T-helper 2 cell treated with Interferon-gamma antibody and Interleukin-4, amounts not matched to agents 100 ng/mL and 5 ng/mL, for 36 hours (primary cell): ENCODE measurements around the gene RASL11B. TPM values are rescaled to one million over a fixed set of nuclear protein-coding genes. Genes with fewer than 3 reads are reported as not detected.
"Not testable (repeated sequence)": the region's sequence is repeated elsewhere in the genome, so short reads cannot be mapped to it uniquely, and the experiment has no call there.

ENCODE experiments used
- intact Hi-C: fragments of 100-400 bp; cut with micrococcal nuclease; formaldehyde crosslinking; loops from one replicate; pipeline ENCODE4 v1.15.1; 2023
- total RNA-seq: library from RNA; stranded (reverse); gene quantifications from 2 replicates; pipeline ENCODE4 v1.2.3, GENCODE V29; 2022

The RASL11B gene
- total RNA-seq, result 0.16 and 0.27 TPM in 2 replicates

DNA sequence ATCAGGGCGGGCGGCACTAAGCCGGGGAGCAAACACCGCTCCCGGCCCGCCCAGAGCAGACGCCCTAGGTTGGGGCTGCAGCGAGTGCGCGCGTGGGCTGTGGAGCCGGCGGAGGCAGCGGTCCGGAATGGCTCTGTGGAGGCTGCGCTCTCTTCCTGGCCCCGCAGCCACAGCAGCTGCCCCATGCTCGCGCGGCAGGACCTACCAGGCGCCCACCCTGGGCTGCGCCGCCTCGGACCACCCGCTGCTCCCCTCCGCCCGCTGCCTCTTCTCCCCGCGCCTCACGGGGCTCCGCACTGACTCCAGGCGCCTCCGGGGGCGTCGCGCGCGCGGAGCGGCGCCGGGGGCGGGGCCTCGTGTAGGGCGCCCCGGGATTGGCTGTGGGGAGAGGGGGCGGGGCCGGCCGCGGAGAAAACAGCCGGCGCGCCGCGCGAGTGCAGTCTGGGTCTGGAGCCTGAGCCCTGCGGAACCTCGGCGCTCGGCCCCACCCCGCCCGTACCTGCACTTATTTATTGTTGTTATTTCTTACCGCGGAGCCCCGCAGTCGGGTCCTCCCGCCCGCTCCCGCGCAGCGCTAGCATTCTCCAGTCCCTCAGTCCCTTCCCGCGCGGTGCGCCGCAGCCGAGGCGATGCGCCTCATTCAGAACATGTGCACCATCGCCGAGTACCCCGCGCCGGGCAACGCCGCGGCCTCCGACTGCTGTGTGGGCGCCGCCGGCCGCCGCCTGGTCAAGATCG is at the start of gene RASL11B:
Gene RASL11B (plus strand): TSS at position 439 of the 738 bp plus-strand sequence. CDS start 191 bp downstream, at position 630.
- intact Hi-C loops, result loop anchor here (1.0 to 5.0 kb wide), 4 partner anchors 150 to 1020 kb away; partner anchors contain the start of genes DCUN1D4 and SGCB

DNA sequence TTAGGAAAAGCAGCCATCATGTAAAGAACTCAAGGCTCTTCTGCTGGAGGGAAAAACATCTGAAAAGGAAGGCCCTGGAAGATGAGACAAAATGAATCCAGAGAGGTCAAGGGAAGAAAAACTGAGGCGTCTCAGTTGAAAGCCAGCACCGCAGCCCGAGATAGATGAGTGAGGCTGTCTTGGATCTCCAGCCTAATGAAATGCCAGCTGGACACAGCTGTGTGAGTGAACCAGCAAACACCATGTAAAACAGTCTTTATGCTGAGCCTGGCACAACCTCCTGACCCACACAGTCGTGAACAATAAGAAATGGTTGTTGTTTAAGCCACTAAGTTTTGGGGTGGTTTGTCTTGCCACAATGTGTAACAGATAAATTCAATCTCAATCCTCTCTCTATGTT is 48.6 kb upstream of the RASL11B start:
- intact Hi-C loops, result no loop called here

DNA sequence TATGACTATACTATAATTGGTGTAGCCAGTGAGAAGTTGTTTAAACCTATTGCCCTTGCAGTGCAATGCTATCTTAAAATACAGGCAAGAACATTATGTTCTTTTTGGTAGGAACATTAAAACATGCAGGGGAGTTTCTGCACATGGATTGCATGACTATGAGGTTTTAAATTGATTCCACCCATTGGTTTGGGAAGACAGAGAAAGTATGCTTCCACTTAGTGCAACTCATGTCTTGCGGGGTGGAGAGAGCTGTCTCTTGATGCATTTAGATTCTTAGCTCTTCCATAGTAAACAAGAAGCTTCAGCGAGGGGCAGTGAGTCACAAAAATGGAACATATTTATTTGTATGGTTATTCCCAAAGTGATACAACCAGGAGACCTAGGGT is 39.5 kb upstream of the RASL11B start:
- intact Hi-C loops, result no loop called here

GRCh38 chr4:52822972-52823701 is 39.0 kb upstream of the RASL11B start:
- intact Hi-C loops, result no loop called here

GRCh38 chr4:52823702-52824092 is 38.4 kb upstream of the RASL11B start:
- intact Hi-C loops, result no loop called here

GRCh38 chr4:52824270-52824602 is 37.9 kb upstream of the RASL11B start:
- intact Hi-C loops, result no loop called here

- intact Hi-C loops, result no loop called here
Observed at GRCh38 chr4:52824603-52825459, 37.3 kb upstream of the RASL11B start.

- intact Hi-C loops, result no loop called here
Observed at GRCh38 chr4:52825460-52826090, 36.5 kb upstream of the RASL11B start.

- intact Hi-C loops, result no loop called here
Observed at GRCh38 chr4:52833941-52834525, 28.1 kb upstream of the RASL11B start.

DNA sequence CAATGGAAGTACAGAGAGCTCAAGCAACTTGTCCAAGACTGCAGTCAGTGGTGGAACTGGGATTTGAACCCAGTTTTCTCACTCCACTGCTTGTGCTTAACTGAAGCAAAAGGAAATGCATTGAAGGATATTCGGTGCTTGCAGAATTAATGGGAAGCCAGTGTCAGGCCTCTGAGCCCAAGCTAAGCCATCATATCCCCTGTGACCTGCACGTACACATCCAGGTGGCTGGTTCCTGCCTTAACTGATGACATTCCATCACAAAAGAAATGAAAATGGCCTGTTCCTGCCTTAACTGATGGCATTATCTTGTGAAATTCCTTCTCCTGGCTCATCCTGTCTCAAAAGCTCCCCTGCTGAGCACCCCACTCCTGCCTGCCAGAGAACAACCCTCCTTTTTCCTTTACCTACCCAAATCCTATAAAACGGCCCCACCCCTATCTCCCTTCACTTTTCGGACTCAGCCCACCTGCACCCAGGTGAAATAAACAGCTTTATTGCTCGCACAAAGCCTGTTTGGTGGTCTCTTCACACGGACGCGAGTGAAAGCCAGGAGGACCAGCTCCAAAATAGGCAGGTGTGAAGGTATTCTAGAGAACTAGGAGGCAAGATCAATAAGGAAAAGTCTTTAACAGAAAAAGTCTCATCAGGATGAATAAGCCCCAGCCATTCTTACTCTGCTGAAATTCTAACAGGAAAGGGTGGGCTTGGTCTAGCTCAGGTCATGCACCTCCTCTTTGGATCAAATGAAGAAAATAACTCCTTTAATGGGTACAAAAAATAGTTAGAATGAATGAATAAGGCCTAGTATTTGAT is 27.3 kb upstream of the RASL11B start:
- intact Hi-C loops, result not testable (repeated sequence)

GRCh38 chr4:52836120-52836519 is 26.0 kb upstream of the RASL11B start:
- intact Hi-C loops, result no loop called here

DNA sequence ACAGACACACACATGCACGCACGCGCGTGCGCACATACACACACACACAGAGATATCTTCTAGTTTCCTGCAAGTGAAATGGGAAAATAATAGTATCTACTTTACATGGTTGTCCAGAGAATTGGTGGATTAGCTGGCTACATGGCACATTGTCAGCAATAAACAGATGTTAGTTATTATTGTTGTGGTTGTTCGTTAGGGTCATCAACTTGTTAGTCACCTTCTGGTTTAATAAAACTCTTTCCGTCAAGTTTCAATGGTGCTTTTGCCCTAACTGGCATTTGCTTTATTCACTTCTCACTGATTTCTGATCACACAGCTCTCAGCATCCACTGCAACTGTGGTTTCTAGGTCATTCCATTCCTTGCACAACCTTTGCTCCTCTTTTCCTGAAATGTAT is 25.4 kb upstream of the RASL11B start:
- intact Hi-C loops, result no loop called here

- intact Hi-C loops, result no loop called here
Observed at GRCh38 chr4:52837716-52838558, 24.2 kb upstream of the RASL11B start.

GRCh38 chr4:52838729-52839586 is 23.2 kb upstream of the RASL11B start:
- intact Hi-C loops, result no loop called here

DNA sequence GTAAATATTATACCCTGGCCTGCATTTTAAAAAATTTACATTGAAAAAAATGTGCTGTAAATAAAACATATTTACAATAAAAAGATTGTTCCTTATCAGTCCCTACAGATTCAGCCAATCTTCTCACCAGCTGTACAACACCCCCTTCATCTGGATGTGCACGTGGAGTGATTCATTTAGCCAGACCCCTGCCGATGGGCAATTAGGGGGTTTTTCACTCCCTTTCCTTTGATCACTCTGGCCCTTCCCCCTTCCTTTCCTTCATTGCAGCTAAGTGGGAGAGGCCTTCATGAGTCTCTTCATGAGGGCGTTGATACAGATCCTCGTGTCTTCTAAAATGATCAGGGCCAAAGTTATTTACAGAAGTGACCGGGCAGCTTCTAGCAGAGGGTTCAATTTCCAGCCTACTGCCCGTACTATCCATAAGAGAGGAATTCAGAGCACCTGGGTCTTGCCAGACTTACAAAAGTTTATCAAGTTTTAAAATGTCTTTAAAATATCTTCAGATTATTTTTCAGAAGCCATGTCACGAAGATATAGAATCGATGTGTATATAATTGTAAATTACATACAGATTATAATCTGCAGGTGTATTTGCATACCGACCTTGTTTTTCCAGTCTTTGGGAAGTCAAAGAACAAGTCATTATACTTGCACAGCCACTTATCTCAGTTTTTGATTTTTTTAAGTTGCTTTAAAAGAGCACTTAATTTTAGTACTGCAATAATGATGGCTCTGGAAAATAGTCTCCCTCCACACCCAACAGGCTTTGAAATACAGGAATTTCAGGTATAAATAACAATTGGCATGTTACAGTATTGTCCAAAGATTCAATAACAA is 21.4 kb upstream of the RASL11B start:
- intact Hi-C loops, result no loop called here

GRCh38 chr4:52841682-52842456 is 20.2 kb upstream of the RASL11B start:
- intact Hi-C loops, result no loop called here

- intact Hi-C loops, result no loop called here
Observed at GRCh38 chr4:52842792-52843191, 19.3 kb upstream of the RASL11B start.
